Measurements from ENCODE around the gene RAD23B. TPM values are rescaled to one million over a fixed set of nuclear protein-coding genes. Genes with fewer than 3 reads are reported as not detected.

The RAD23B gene
- total and polyA plus RNA-seq, 2 experiments from 2014 or later, result 18.9 to 124 TPM

DNA sequence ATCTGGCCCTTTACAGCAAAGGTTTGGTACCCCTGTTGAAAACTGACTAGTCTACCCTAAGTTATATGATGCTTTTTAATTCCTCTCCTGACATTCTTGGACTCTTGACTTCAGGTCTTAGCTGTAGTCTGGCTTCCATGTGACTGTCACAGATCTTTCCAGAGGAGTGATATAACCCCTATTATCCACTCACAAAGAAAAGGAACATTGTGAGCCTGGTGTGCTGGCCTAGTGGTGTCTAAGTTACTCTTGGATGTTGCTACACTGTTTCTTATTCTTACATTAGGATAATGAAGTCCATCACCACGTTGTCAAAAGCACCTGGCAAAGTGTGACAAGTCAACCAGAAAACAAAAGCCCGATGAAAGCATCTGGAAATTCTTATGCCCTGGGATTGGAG, 49.8 kb downstream of the RAD23B start:
- Histone ChIP-seq H3K36me3 (ENCODE audit: low read depth) (peaks cover 80% of the 10 kb centered on the region), H3K4me3 (no peak overlapping the region)

GRCh38 chr9:107333363-107333762, 50.3 kb downstream of the RAD23B start:
- Histone ChIP-seq H3F3A (ENCODE audit: insufficient read depth) (peaks cover 19% of the 10 kb centered on the region; the same call in 1 of the 2 replicates), H3K36me3 (ENCODE audit: low read depth) (peaks cover 80% of the 10 kb centered on the region), H3K27ac (no peak overlapping the region), H3K4me1 (ENCODE audit: insufficient read depth) (peaks cover 22% of the 10 kb centered on the region), H3K4me2 (ENCODE audit: unreplicated experiment) (no peak overlapping the region), H3K9me2 (ENCODE audit: insufficient read depth) (no peaks in the 10 kb centered on the region), H3K4me3 (no peak overlapping the region), H3K9me3 (ENCODE audit: low read depth) (no peaks in the 10 kb centered on the region), H2AFZ (no peak overlapping the region), H3K79me2 (ENCODE audit: insufficient read depth) (peaks cover 83% of the 10 kb centered on the region), H4K20me1 (ENCODE audit: insufficient read depth) (0 out of 2 replicates have a peak, but pooled peaks cover 6% of the 10 kb centered on the region), H3K27me3 (replicated peaks; ENCODE audit: insufficient read depth) (no peaks in the 10 kb centered on the region), H3K9ac (no peak overlapping the region)
- in situ Hi-C loops (cut with MboI), result no loop called here
- no peak for DNase-seq
- TF ChIP-seq EZH2phosphoT487 (IDR thresholded peaks at IDR 0.05; ENCODE audit: insufficient read depth, low read depth) (no peak), EZH2 (IDR thresholded peaks at IDR 0.05; ENCODE audit: insufficient read depth, poor library complexity, severe bottlenecking) (no peak)
- 95 to 98% methylated on average over 2 of the region's 2 CpGs for WGBS, 2 experiments (ENCODE audit: low coverage in 1 of 2, low lambda C conversion rate in 2 of 2, missing lambda C conversion rate in 2 of 2)

More for the DNA sequence above, 49.8 kb downstream of the RAD23B start:
- Histone ChIP-seq H2AFZ (no peak overlapping the region), H3K9me2 (ENCODE audit: insufficient read depth) (no peaks in the 10 kb centered on the region), H3K4me1 (ENCODE audit: insufficient read depth) (peaks cover 20% of the 10 kb centered on the region), H4K20me1 (ENCODE audit: insufficient read depth) (peaks cover 11% of the 10 kb centered on the region), H3K27me3 (replicated peaks; ENCODE audit: insufficient read depth) (no peaks in the 10 kb centered on the region), H3K9me3 (ENCODE audit: low read depth) (no peaks in the 10 kb centered on the region), H3K9ac (no peak overlapping the region), H3K27ac (no peak overlapping the region), H3F3A (ENCODE audit: insufficient read depth) (peaks cover 19% of the 10 kb centered on the region; the same call in 1 of the 2 replicates), H3K79me2 (ENCODE audit: insufficient read depth) (peaks cover 88% of the 10 kb centered on the region), H3K4me2 (ENCODE audit: unreplicated experiment) (no peak overlapping the region)
- no peak for DNase-seq
- 9 to 13% methylated on average over 2 of the region's 2 CpGs for WGBS, 2 experiments (ENCODE audit: low coverage in 1 of 2, low lambda C conversion rate in 2 of 2, missing lambda C conversion rate in 2 of 2)
- in situ Hi-C loops (cut with MboI), result no loop called here
- TF ChIP-seq EZH2phosphoT487 (IDR thresholded peaks at IDR 0.05; ENCODE audit: insufficient read depth, low read depth) (no peak), EZH2 (IDR thresholded peaks at IDR 0.05; ENCODE audit: insufficient read depth, poor library complexity, severe bottlenecking) (no peak)

- Histone ChIP-seq H3K27me3 (replicated peaks; ENCODE audit: insufficient read depth) (no peaks in the 10 kb centered on the region), H3K9me2 (ENCODE audit: insufficient read depth) (no peaks in the 10 kb centered on the region), H3F3A (ENCODE audit: insufficient read depth) (peaks cover 22% of the 10 kb centered on the region), H3K4me3 (no peak overlapping the region), H3K4me2 (ENCODE audit: unreplicated experiment) (no peak overlapping the region), H3K27ac (no peak overlapping the region), H2AFZ (no peak overlapping the region), H3K36me3 (ENCODE audit: low read depth) (peaks cover 80% of the 10 kb centered on the region), H3K9me3 (ENCODE audit: low read depth) (no peaks in the 10 kb centered on the region), H4K20me1 (ENCODE audit: insufficient read depth) (0 out of 2 replicates have a peak, but pooled peaks cover 5% of the 10 kb centered on the region), H3K4me1 (ENCODE audit: insufficient read depth) (peaks cover 22% of the 10 kb centered on the region), H3K79me2 (ENCODE audit: insufficient read depth) (peaks cover 75% of the 10 kb centered on the region), H3K9ac (no peak overlapping the region)
- in situ Hi-C loops (cut with MboI), result no loop called here
- 91% methylated on average over 4 of the region's 4 CpGs for WGBS, 2 experiments (ENCODE audit: low coverage in 1 of 2, low lambda C conversion rate in 2 of 2, missing lambda C conversion rate in 2 of 2)
- no peak for TF ChIP-seq EZH2 (IDR thresholded peaks at IDR 0.05; ENCODE audit: insufficient read depth, poor library complexity, severe bottlenecking)
- TF ChIP-seq EZH2phosphoT487 (IDR thresholded peaks at IDR 0.05; ENCODE audit: insufficient read depth, low read depth), result no peak
- DNase-seq, result no peak
Measured at GRCh38 chr9:107334103-107334776, 51.2 kb downstream of the RAD23B start.

GRCh38 chr9:107335331-107335730, 52.3 kb downstream of the RAD23B start:
- peaks cover 71% of the 10 kb centered on the region for H3K36me3 ChIP-seq (ENCODE audit: low read depth)
- no peak overlapping the region for H3K4me2 ChIP-seq (ENCODE audit: unreplicated experiment)
- no peak overlapping the region for H2AFZ ChIP-seq
- H3K4me1 ChIP-seq (ENCODE audit: insufficient read depth), result peaks cover 22% of the 10 kb centered on the region
- peaks cover 64% of the 10 kb centered on the region for H3K79me2 ChIP-seq (ENCODE audit: insufficient read depth)
- no peak overlapping the region for H3K27ac ChIP-seq
- H3K9me3 ChIP-seq (ENCODE audit: low read depth), result no peaks in the 10 kb centered on the region
- H3F3A ChIP-seq (ENCODE audit: insufficient read depth), result peaks cover 25% of the 10 kb centered on the region
- no peaks in the 10 kb centered on the region for H3K27me3 ChIP-seq (replicated peaks; ENCODE audit: insufficient read depth)
- DNase-seq, result no peak
- WGBS, 2 experiments (ENCODE audit: low coverage in 1 of 2, low lambda C conversion rate in 2 of 2, missing lambda C conversion rate in 2 of 2), result 97 to 100% methylated on average over 3 of the region's 3 CpGs
- 0 out of 2 replicates have a peak, but pooled peaks cover 4% of the 10 kb centered on the region for H4K20me1 ChIP-seq (ENCODE audit: insufficient read depth)
- TF ChIP-seq EZH2 (IDR thresholded peaks at IDR 0.05; ENCODE audit: insufficient read depth, poor library complexity, severe bottlenecking), result no peak
- TF ChIP-seq EZH2phosphoT487 (IDR thresholded peaks at IDR 0.05; ENCODE audit: insufficient read depth, low read depth), result no peak
- no peak overlapping the region for H3K9ac ChIP-seq
- no peak overlapping the region for H3K4me3 ChIP-seq
- no peaks in the 10 kb centered on the region for H3K9me2 ChIP-seq (ENCODE audit: insufficient read depth)
- in situ Hi-C loops (cut with MboI), result no loop called here

Data from GM23248 (cell line).